ENCODE data around the gene RTEL1.
A peak's percentile ranks its signal among the peaks of the same experiment; 100 is the strongest.
"Not testable (repeated sequence)": the region's sequence is repeated elsewhere in the genome, so short reads cannot be mapped to it uniquely, and the experiment has no call there.

Gene RTEL1

DNA sequence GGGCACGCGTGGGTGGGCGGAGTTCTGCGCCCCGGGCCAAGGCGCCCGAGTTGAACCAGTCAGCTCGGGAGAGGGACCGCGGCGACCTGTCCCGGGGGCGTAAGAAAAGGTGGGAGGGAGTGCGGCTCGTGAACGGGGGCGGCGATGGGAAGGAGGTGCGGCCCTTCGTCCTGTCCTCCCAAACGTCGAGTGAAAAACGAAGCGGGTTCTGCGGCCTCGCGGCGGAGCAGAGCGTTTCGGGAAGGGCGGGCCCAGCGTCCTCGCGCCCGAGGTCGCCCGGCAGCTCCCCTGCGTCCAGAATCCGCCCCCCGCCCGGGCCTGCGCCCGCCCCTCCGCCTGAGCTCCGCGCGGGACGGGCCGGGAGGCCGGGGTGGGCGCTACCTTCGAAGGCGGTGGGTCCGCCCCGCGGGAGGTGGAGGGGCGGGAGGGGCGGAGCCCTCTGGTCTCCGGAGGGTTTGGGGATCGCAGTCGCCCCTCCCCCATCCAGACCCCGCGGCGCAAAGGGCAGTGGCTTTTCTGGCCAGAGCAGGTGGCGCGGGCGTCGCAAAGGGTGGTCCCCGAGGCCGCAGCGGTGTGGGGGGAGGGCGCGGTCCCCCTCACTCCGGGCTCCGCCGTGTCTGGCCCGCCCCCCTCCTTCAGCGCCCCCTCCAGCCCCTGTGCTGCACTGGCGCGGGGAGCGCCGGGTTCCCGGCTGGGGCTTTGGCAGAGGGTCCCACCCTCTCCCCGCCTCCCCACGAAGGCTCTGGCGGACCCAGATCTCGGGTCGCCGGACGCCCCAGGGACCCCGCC, 5.7 kb upstream of the RTEL1 start:
- no peak for DNase-seq

DNA sequence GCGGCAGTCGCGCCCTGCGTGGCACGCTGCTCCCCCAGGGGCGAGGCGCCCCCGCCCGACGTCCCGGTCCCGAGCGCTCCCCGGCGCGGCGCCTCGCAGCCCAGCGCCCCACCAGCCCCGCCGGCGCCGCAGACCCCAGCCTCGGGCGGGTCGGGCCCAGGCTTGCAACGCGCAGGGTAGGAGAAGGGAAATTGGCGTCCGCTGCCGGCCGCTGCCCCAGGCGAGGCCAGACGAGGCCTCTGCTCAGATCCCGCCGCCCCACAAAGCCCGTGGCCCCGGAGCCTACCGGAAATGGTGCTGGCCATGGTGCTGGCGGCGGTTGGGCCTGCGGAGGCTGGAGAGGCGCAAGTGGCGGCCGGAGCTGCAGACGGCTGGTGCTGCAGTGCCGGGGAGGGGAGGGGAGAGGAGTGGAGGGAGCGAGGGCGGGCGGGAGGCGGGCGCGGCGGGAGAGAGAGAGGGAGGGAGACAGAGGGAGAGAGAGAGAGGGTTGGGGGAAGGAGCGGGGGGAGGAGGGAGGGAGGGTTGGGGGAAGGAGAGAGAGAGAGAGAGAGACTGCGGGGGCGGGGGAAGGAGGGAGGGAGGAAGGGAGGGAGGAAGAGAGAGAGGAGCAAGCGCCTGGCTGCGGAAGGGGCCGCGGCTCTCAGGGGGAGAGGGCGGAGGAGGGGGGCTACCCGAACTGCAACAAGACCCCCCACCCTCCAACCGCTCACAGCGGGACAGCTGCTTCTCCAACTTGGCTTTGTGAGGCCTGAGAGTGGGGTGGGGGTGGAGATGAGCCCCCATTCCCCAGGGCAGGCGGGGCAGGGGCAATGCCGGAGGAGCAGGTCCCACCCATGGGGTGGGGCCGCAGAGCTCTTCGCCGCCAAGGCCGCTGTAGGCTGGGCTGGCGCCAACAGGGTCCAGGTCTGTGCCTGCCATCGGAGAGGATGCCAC, 4.8 kb upstream of the RTEL1 start, which contains the start of gene STMN3:
Gene STMN3, minus strand, starts transcription at position 384 of the 933 bp plus-strand sequence. Its CDS starts 79 bp downstream, at position 305.
- DNase-seq: peak; percentile 66 to 73

DNA sequence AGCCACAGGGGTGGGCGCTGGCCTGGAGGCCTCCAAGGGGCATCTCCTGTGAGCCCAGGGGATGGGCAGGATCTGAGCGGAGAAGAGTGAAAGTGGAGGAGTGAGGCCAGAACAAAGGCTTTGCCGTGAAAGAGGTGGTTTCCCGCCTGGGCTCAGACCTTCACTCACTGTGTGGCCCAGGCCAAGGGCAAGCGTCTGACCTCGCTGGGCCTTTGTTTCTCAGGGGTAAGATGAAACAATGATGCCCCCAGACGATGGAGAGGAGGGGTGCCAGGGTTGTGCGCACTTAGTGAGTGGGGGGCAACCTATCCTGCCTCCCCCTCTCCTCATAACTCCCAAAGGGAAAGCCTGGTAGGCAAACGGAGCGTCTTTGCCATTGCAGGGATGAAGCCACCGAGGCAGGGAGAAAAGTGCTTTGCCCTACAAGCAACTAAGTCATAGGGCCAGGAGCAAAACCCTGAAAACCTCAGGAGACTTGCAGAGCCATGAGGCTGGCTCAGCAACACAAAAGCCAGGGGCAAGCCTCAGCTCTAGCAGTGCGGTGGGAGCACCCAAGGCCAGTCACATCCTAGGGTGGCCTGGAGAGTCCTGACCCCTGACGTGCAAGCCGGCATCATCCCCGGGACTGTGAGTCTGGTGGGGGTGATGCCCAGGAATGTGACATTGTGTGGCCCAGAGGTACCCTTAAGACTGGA, 4.0 kb upstream of the RTEL1 start:
- no peak for DNase-seq

DNA sequence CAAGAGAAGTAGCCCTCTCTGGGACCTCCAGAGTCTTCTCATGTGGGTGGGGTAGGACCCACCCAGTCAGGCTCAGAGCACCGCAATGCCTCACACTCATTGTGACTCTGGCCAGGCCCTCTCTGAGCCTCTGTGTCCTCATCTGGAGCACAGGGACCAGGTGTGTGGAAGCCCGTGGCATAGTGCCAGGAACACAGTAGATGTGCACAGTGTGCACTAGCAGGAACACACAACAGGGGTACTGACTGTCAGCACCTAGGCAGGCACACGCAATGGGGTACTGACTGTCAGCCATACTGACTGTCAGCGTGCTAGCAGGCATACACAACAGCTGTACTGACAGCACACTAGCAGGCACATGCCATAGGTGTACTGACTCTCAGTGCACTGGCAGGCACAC, 2.9 kb upstream of the RTEL1 start:
- no peak for DNase-seq

DNA sequence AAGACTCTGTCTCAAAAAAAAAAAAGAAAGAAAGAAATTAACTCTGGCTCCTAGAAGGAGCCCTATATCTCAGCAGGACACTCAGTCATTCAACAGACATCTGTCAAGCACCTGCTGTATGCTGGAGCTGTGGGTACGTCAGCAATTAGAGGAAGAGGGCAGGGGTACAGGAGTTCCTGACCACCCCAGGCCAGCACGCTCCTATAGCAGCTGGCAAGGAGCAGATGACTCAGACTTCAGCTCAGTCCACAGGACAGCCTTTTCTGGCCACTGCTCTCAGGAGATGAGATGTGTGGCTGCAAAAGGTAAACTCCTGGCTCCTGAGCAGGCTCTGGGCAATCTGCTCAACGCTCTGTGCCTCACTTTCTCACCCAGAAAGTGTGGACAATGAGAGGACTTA, 1.7 kb upstream of the RTEL1 start:
- DNase-seq: no peak

DNA sequence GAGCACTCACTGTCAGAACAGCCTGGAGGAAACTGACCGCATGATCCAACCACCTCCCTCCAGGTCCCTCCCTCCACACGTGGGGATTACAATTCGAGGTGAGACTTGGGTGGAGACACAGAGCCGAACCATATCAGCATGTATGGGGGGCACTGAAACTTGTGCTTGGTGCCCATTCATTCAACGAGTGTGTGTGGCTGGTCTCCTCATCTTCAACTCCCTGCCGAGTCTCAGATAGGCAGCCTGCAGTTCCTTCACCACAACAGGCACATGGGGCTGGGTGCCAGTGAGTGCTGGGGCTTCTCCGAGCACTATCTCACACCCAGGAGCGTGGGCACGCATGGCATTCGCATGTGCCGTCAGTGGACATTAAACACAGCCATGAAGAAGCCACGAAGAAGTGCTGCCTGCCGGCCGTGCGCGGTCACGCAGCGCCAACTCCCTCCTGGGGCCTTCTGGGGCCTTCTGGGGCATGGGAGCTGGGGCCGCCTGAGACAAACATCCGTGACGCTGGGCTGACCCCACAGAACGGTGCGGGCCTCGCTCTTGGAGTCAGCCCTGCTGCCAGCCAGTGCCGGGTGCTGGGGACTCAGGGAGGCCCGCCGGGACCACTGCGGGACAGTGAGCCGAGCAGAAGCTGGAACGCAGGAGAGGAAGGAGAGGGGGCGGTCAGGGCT, 714 bp upstream of the RTEL1 start:
- no peak for DNase-seq

DNA sequence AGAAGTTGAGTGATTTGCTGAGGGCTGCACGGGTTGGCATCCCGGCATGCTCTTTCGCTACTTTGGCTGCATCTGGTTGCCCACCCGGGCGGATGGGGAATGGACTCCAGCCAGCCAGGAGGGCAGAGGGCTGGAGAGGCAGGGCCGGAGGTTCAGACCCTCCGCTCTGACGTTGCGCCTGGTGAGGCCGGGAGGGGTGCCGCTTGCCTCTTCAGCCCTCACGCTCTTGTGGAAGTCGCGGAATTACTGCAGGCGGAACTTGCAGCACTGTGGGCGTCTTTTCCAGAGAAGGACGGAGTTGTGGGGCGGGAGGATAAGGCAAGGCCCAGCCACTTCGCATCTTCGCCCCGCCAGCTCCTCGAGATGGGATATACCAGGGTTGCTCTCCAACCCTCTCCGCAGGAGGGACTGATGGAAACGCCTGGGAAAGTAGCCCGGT, 656 bp downstream of the RTEL1 start:
- peak; percentile 68 to 80 for DNase-seq

DNA sequence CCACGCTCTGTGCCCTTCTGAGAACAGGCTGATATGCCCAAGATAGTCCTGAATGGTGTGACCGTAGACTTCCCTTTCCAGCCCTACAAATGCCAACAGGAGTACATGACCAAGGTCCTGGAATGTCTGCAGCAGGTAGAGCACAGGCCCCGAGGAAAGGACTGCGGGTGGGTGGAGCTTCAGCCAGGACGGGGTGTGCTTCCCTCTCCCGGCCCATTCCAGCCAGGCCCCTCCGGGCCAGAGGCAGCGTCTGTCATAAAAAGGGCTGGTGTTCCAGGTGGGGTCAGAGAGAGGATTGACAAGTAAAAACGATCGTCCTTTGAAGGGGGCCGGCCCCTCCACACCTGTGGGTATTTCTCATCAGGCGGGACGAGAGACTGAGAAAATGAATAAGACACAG, 1.3 kb downstream of the RTEL1 start:
- no peak for DNase-seq

DNA sequence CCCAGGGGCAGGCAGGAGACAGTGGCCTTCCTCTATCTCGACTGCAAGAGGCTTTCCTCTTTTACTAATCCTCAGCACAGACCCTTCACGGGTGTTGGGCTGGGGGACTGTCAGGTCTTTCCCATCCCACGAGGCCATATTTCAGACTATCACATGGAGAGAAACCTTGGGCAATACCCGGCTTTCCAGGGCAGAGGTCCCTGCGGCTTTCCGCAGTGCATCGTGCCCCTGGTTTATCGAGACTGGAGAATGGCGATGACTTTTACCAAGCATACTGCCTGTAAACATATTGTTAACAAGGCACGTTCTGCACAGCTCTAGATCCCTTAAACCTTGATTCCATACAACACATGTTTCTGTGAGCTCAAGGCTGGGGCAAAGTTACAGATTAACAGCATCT, 2.1 kb downstream of the RTEL1 start:
- not testable (repeated sequence) for DNase-seq

DNA sequence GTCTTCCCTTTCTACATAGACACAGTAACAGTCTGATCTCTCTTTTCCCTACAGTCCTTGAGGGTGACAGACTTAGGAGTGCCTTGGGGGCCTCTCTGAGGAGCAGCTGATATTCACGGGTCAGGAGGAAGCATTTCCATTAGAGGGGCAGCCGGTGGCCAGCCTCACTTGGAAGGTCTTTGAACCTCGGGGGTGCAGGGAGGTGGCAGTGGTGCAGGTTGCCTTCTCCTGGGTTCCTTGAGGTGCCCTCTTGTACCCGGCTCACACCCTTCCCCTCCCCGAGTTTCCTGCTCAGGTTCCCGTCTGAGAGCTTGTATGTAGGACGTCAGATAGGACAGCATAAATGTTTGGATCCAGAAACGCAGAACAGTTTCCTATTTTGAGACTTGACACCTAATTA, 2.5 kb downstream of the RTEL1 start:
- DNase-seq: no peak

DNA sequence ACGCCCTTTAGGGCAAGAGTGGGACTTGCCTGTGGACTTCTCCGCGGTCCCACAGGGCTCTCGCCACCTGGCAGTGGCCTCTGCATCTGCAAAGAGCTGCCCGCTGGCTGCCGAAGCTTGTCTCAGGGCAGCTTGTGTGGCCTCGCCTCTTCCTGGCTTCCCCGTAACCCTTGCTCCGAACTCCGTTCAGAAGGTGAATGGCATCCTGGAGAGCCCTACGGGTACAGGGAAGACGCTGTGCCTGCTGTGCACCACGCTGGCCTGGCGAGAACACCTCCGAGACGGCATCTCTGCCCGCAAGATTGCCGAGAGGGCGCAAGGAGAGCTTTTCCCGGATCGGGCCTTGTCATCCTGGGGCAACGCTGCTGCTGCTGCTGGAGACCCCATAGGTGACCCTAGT, 3.0 kb downstream of the RTEL1 start:
- no peak for DNase-seq

DNA sequence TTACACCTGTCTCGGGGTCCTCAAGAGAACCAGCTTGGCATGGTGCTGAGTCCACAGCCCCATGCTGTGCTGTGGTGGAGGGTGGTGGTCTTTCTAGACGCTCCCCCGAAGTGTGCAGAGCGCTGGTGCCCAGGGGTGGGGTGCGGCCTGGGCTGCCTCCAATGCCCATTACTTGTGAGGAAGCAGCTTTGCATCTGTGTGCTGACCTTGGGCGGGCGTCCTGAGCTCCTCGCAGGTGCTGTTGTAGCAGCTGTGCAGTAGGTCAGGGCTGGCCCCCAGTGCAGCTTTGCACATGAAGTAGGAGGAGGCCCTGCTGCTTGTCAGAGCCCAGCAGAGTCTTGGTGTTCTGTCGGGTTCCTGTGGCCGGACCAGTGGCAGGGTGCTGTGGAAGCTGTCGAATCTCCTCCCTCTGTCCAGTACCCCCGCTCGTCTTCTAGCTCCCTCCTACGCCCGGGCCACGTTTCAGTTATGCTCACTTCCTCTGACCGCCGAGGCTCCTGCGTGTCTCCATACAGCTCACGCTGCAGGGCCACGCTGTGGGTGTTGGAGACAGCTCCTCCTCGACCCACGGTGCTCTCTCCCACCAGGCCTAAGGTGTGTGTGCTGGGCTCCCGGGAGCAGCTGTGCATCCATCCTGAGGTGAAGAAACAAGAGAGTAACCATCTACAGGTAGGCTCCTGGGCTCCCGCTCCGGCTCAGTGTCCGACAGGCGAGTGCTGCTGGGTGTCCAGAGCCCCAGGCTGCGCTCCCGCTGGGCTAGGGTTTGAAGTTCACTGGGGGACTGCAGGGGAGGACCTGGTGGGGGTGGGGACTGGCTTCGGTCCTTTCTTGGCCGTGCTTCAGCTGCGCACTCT, 4.1 kb downstream of the RTEL1 start:
- no peak for DNase-seq

DNA sequence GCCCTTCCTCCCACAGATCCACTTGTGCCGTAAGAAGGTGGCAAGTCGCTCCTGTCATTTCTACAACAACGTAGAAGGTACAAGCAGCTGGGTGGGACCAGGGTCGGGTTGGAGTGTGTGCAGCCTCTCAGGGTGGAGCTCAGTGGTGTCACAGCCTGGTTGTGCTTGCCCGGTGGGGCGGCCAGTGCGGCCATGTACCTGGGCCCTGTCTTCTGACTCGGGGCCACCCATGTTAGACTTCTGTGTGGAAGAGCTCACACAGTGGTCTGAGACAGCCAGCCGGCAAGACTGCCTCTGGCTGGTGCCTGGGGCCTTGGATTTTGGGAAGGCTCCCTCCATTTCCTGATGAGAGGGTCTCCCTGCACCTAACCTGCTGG, 4.7 kb downstream of the RTEL1 start:
- DNase-seq: no peak

DNA sequence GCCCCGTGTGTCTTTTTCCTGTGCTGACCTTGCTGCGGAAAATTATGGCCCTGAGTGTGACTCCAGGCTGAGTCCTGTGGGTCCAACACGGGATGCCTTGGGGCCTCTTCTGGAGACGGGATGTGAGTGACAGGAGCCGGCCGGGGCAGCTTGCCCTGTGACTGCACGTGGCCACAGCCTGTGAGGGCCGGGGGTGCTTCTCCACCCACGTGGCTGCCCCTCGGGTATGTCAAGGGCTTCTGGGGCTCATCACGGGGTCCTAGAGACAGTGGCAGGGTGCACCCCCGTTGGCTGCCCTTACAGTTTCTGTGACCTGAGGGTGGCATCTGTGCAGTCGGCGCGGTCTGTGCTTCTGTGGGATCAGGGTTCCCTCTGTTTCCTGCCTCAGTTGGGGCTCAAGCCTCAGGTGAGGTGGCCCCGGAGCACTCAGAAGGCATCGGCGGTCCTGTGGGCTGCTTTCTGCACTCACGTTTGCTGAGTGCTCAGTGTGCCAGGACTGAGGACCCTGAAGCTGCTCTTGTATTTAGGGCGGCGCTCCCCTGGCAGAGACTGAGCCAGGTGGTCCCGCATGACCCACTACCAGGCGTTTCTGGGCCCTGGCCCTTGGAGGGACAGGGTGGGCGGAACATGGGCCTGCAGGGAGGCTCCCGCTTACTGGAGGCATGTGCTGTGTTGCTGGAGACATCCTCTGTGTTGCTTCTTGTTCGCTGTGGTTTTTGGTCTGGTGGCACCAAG, 5.4 kb downstream of the RTEL1 start:
- DNase-seq: no peak

DNA sequence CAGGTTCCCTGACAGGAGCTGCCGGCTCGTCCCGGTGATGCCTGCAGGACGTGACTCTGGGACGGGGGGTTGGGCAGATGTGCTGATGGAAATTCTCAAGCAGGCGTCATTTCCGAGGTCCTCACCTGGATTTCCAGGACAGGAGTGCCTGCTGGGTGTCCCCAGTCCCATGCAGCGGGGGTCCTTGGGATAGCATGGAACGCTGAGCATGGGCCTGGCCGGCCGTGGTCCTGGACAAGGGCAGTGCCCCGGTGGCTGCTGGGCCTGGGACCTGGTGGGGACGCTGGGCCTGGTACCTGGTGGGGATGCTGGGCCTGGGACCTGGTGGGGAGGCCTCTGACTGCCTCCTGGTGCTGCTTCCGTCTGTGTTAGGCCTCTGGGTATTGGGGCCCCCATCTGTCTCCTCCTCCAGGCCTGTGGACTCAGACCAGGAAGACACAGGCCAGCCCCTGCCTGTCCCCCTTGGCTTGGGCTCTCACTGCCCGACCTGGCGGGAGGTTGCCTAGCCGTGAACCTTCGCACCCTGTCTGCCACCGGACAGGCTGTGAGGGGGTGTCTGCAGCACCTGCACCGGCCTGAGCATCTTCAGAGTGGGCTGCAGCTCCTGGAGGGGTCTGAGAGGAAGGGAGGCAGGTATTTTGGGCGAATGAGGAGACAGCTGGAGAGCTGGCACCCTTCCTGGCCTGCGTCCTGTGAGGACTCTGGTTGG, 6.2 kb downstream of the RTEL1 start:
- DNase-seq: no peak

DNA sequence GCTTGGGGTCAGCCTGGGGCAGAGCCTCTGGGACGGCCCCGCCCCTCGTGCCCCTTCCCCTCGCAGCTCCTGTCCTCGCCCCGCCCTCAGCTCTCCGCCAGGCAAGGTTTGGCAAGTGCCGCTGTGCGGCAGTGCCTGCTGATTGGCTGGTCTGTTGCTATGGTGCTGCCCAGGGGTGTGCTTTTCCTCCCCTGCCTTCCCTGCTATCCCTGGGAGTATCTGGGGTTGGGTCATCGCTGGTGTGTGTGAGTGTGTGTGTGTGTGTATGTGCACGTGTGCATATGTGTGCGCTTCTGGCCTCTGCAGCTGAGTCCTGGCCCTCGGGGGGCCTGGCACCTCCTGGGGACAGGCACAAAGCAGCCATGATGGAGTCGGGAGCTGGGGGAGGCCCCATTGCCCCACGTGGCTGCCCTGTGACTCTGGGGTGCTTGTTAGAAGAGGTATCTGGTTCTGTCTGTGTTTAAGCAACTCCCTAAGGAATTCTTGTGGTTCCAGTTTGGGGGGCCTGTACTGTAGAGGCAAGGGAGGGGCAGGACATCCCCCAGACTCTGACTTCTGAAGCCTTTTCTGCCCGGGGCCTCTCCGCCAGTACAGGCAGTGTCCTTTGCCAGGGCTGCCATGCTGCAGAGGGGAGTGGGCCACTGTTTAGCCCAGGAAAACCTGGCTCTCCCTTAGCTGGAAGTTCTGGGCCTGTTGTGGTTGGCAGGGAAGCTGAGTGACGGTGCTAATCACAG, 6.9 kb downstream of the RTEL1 start:
- DNase-seq: no peak

DNA sequence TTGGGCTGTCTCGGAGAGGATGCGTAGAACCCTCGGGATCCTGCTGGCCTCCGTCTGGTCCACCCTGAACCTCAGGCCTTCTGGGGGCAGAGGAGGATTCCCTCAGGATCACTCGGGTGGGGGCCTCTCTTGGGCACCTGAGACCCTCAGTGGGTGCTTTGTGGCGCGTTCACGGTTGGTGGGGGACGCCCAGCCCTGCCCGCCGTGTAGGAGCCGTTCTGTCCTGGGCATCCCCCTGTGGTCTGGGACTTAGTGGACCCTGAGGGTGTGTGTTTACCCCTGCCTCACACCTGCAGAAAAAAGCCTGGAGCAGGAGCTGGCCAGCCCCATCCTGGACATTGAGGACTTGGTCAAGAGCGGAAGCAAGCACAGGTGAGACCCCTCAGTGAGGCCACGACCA, 7.6 kb downstream of the RTEL1 start:
- DNase-seq: no peak

DNA sequence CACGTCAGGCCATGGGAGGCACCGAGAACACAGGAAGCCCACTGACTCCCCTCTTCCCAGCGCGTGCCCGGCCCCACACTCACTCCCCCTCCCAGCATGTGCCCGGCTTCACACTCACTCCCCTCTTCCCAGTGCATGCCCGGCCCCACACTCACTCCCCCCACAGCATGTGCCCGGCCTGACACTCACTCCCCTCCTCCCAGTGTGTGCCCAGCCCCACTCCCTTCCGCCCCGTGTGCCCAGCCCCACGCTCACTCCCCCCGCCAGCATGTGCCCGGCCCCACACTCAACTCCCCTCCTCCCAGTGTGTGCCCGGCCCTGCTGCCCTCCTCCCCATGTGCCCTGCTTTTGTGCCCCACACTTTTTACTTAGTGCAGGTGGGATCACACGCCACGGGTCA, 9.7 kb downstream of the RTEL1 start:
- no peak for DNase-seq

DNA sequence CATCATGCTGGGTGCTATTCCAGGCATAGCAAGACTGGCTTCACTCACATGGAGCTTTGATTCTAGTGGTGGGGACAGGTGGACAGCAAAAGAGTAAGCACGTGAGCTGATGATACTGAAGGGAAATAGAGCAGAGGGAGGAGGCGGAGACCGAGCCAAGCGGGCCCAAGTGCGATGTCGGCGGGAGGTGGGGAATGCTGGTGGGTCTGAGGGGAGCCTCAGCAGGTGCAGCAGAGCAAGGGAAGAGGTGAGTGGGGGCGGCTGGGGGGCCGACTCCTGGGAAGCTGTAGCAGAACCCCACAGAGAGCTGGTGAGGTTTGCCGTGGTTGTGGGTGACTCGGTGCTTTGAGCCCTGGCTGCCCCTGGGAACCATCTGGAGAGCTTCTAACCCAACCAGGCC, 10.2 kb downstream of the RTEL1 start:
- no peak for DNase-seq
